NCI-H2029 treated with DMSO at 0.1 percent for 48 hours (cell line): ENCODE results near the gene PHF12.
"Not testable (repeated sequence)": the region's sequence is repeated elsewhere in the genome, so short reads cannot be mapped to it uniquely, and the experiment has no call there.

Experiments used
- DNase-seq: peaks from one replicate; lab custom pipeline; 2025; lab: John Stamatoyannopoulos, UW

Gene PHF12

DNA sequence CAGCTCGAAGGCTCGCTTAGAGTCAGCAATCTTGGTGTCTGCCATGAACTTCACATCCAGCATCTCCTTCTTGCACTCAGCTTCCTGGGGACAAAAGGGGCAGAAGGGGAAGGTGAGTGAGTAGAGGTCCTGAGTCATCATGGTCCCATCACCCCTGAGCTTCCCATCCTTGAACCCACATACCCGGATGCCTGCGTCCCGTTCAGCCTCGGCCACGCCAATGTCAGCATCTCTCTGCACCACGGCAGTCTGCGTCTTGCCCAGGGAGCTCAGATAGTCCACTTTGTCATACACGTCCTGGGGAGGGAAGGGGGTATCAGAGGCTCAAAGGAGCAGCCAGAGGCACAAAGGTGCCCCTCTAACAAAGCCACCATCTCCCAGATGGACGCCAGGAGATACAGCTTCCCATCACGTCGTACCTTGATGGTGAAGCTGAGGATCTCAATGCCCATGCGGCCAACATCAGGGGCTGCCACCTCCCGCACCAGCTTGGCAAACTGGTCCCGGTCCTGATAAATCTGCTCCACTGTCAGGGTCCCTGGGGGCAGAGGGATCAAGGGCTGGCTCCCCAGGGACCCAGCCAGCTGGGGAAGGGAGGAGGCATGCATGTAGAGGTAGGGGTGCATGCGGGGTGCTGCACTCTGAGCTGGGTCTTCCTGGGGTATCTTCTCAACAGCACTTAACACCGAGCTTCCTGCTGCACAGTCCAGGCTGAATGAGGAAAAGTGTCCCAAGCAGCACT is 69.0 kb downstream of the PHF12 start:
- no peak for DNase-seq

- no peak for DNase-seq
Observed at GRCh38 chr17:28881533-28882056, 69.7 kb downstream of the PHF12 start.

DNA sequence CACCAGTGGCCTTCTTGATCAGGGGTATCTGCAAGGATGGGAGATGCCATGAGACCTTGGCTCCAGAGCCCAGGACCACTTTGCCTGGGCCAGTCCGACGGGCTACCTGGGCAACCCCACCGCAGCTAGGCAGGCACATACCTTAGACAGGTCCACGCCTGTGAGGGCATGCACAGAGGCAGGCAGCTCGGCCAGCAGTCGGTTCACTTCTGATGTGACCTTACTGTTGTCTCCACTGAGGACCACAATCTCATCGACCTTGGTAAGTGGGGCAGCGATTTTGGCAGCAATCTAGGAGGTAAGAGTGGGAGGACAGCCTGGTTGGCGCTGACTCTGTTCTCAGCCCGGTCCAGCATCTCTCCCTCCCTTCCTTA is 70.8 kb downstream of the PHF12 start:
- DNase-seq, result no peak

- no peak for DNase-seq
Observed at GRCh38 chr17:28879886-28880571, 71.3 kb downstream of the PHF12 start.

GRCh38 chr17:28878981-28879380 is 72.3 kb downstream of the PHF12 start:
- no peak for DNase-seq

DNA sequence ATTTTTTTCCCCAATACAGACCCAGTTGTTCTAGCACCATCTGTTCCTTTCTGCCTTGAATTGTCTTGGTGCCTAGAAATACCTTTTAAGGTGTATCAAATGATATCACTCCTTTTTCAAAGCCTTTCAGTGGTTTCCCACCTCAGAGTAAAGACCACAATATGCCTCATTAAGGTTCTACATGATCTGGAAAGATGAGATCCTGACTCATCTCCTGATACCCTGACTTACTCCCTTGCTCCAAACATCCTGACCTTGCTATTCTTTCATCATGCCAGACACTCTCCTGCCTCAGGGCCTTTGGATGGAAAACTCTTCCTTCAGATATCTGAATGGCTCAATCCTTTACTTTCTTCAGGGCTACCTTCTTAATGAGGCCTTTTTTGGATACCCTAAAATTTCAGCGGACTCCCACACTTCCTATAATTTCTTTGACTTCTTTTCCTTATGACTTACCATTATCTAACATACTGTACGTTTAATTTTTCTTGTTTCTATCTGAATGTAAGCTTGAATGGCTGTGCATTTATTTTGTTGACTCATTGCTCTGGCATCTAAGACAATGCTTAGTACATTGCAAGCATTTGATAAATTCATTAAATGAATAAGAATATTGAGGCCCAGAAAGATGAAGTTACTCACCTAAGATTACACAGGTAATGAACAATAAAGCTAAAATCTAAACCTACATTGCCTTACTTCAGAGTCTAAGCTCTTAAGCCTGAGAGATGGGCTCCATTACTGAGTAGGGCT is 73.0 kb downstream of the PHF12 start:
- no peak for DNase-seq

DNA sequence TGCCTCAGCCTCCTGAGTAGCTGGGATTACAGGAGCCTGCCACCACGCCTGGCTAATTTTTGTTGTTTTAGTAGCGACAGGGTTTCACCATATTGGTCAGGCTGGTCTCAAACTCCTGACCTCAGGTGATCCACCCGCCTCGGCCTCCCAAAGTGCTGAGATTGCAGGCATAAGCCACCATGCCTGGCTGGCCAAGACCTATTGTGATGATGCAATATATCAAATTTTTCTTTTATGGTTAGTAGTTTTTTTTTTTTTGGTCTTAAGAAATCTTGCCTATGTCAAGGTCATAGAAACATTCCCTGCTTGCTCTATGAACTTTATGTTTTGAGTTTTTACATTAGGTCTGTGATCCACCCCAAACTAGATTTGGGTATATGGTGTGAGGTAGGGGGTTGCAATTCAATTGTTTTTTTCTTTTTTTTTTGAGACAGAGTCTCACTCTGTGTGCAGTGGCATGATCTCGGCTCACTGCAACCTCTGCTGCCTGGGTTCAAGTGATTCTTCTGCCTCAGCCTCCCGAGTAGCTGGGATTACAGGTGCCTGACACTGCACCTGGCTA is 74.1 kb downstream of the PHF12 start:
- not testable (repeated sequence) for DNase-seq

DNA sequence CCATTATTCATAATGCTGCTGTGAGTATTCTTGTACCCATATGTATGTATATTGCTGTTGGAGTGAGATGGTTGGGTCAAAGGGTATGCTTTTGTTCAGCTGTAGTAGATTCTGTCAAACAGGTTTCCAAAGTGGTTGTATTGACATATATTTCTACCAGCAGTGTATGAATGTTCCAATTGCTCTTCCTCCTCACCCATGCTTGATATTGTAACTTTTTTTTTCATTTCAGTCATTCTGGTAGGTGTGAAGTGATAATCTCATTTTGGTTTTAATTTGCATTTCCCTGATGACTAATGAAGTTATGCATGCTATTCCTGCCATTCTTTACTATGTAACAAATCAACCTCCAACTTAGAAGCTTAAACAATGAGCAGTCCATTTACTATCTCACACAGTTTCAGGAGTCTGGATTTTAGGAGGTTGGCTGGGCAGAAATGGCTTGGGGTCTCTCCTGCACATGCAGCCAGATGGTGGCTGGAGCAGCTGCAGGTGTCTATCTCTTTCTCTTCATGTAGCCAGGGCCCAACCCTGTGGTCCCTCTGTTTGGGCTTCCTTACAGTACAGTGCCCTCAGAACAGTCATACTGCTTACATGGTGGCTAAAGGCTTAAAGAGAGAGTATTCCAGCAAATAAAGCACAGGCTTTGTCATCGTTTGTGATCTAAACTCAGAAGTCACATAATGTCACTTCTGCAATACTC is 75.3 kb downstream of the PHF12 start:
- no peak for DNase-seq

DNA sequence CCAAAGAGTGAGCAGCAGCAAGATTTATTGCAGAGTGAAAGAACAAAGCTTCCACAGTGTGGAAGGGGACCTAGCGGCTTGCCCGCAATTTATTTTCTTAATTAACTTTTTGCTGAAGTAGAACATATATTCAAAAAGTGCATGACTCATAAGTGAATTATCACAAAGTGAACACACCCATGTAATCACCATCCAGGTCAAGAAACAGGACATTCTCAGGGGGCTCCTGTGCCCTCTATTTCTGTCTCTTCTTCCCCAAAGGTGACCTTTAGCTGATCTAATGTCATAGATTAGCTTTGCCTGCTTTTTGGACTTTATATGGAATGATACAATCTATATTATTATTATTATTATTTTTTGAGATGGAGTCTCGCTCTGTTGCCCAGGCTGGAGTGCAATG is 76.6 kb downstream of the PHF12 start:
- no peak for DNase-seq

DNA sequence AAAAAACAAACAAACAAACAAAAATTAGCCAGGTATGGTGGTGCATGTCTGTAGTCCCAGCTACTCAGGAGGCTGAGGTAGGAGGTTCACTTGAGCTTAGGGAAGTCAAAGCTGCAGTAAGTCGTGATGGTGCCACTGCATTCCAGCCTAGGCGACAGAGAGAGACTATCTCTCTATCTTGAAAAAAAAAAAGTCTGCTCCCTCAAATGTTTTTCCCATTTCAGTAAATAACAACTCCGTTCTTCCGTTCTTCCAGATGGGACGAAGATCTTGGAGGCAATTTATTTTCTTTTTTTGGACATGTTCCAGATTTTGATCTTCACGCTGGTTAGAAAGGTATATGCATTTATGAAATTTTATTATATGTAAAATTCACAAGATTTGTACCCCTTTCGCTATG is 77.5 kb downstream of the PHF12 start:
- no peak for DNase-seq

- DNase-seq, result no peak
Observed at GRCh38 chr17:28871056-28871579, 80.2 kb downstream of the PHF12 start.

GRCh38 chr17:28867276-28867675 is 84.0 kb downstream of the PHF12 start:
- no peak for DNase-seq

- DNase-seq, result no peak
Observed at GRCh38 chr17:28865946-28866752, 85.2 kb downstream of the PHF12 start.

GRCh38 chr17:28864991-28865849 is 86.1 kb downstream of the PHF12 start:
- DNase-seq, result no peak

DNA sequence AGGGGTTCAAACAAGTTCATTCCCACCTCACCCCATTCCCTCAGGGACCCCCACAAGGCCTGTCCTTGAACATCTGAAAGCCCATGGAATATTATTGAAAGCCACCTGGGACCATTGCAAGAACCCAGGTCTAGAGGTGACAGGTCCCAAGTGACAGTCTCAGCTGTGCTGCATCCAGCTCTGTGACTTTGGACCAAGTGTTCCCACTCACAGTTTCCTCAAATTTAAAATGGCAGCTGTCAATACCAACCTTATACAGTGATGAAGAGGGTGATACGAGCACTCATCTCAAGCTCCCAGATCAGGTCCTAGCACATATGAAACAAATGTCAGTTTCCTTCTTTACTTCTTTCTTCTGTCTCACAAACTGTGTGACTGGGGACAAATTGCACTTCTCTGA is 87.4 kb downstream of the PHF12 start:
- no peak for DNase-seq

DNA sequence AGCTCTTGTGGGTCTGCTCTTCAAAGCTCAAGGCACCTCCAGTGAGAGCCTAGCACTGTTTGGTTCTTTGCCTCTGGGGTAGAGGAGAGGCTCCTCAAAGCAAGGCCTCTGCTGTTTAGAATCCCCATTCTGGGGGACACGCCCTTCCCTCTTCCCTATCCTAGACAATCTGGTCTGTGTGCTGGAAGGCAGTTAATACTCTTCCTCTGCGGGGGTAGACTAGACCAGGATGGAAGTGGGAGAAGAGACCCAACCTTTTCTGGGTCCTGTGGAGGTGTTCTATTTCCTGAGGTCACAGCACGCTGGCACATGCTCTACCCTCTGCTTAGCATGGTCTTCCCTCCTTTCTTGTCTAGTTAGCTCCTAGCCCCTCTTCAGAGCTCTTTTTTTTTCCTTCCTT is 88.8 kb downstream of the PHF12 start:
- DNase-seq, result no peak

DNA sequence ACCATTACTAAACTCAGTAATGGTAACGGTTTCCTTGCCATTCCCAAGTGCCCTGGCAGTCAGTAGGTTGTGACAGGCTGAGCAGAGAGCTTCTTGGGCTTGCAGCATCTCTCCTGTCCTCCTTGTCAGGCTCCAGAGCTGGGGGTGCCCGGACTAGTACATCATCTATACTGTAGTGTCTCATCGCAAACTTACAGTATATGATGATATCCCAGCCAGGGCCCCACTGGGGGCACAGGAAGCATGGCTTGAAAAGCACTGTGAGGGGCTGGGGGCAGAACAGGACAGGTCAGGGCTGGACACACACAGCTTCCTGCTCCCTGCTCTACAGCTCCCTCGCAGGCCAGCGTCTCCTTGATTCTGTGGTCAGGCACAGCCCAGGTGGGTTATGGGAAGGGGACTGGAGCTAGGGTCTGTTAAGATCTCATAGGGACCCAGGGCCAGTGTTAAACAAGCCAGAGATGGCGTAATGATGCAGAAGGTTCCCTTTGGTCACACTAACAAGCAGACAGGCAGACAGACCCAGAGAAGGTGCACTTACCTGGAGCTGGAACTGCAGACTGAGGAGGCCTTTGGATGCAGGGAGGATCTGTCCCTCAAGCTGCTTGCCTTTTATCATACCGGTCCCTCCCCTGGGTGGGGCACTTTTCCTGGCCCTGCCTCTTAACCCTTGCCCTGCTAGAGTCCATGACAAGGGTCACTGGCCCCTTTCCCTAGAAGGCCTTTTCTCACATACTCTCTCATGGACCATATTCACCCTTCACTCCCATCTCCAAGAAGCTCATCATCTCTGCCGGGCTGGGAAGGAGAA is 89.7 kb downstream of the PHF12 start:
- no peak for DNase-seq

GRCh38 chr17:28860363-28860808 is 90.9 kb downstream of the PHF12 start:
- no peak for DNase-seq
